SH-SY5Y (cell line): ENCODE data around the gene PNMA8A.

Experiments
- GATA2 ChIP-seq: IDR thresholded peaks from 2 replicates; pipeline ENCODE4 v1.6.1; 2011; ENCODE audit warnings: mild to moderate bottlenecking, low read depth, low read length
- GATA3 ChIP-seq: IDR thresholded peaks from 2 replicates; pipeline ENCODE4 v1.6.1; 2011; ENCODE audit warnings: low read depth, mild to moderate bottlenecking, low read length, moderate library complexity

DNA sequence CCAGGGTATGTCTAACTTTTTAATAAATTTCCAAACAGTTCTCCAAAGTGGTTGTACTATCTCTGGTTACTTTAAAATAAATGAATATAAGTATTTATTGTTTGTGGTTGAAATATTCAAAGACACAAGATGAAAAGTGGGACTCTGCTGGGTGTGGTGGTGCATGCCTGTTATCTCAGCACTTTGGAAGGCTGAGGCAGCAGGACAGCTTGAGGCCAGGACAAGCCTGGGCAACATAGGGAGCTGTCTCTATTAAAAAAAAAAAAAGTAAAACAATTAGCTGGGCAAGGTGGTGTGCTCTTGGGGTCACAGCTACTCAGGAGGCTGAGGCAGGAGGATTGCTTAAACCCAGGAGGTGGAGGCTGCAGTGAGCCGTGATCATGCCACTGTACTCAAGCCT lies 10.4 kb downstream of the PNMA8A start:
- TF ChIP-seq GATA2 (no peak), GATA3 (no peak)
